Tibial nerve (tissue), 4 donors: Measurements from ENCODE around the gene ZNF454.

Source experiments
- EP300 ChIP-seq, 2 donors: sonication (generic); formaldehyde crosslinking; IDR thresholded peaks; one replicate each; pipeline ENCODE4 v1.6.1; 2017; ENCODE audit warnings: antibody characterized with exemption in 2 of 2, mild to moderate bottlenecking in 1 of 2
- POLR2A ChIP-seq, 2 donors: fragments of 450-650 bp; IDR thresholded peaks; one replicate each; pipeline ENCODE4 v1.6.1; 2017; ENCODE audit warnings: antibody characterized with exemption in 2 of 2, mild to moderate bottlenecking in 2 of 2, moderate library complexity in 2 of 2
- TF ChIP-seq, protein P1 (sequence below), 5 experiments: fragments of 200-600 bp in 3 of 5; fragments of 450-650 bp in 2 of 5; sonication (generic) in 3 of 5; IDR thresholded peaks; one replicate each; pipeline ENCODE4 v1.5.1; 2016 to 2019; ENCODE audit warnings: antibody characterized with exemption in 5 of 5, mild to moderate bottlenecking in 3 of 5, moderate library complexity in 2 of 5

DNA sequence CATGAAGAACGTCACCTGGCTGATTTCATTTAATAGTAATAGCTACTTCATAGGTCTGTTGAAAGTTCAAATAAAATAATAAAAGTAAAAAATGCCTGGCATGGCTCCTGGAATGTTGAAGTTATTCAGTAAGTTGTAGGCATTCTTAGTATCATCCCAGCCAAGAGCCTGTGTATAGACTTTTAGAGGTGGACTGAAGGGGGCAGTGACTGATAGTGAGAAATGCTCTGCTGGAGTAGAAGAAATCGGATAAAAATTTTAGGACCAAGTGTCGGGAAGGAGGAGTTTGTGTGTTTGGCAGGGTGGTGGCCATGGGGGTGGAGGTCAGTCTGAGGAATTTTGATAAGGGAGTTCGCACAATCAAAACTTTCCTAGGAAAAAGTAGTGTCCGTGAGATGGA, 41.7 kb upstream of the ZNF454 start:
- TF ChIP-seq, protein P1, sequence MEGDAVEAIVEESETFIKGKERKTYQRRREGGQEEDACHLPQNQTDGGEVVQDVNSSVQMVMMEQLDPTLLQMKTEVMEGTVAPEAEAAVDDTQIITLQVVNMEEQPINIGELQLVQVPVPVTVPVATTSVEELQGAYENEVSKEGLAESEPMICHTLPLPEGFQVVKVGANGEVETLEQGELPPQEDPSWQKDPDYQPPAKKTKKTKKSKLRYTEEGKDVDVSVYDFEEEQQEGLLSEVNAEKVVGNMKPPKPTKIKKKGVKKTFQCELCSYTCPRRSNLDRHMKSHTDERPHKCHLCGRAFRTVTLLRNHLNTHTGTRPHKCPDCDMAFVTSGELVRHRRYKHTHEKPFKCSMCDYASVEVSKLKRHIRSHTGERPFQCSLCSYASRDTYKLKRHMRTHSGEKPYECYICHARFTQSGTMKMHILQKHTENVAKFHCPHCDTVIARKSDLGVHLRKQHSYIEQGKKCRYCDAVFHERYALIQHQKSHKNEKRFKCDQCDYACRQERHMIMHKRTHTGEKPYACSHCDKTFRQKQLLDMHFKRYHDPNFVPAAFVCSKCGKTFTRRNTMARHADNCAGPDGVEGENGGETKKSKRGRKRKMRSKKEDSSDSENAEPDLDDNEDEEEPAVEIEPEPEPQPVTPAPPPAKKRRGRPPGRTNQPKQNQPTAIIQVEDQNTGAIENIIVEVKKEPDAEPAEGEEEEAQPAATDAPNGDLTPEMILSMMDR (IDR thresholded peaks at IDR 0.05): no peak
- TF ChIP-seq POLR2A (IDR thresholded peaks at IDR 0.05) (no peak), EP300 (IDR thresholded peaks at IDR 0.05) (no peak)
